Measurements from ENCODE around the gene FOLH1. TPM values are rescaled to one million over a fixed set of nuclear protein-coding genes. Genes with fewer than 3 reads are reported as not detected.
"Not testable (repeated sequence)": the region's sequence is repeated elsewhere in the genome, so short reads cannot be mapped to it uniquely, and the experiment has no call there.

FOLH1 gene
- total and polyA plus RNA-seq, 2 donors from 2014 or later, result 1.3 to 12.3 TPM

GRCh38 chr11:49190287-49190686, 18.1 kb downstream of the FOLH1 start:
- H3K4me1 ChIP-seq (ENCODE audit: control insufficient read depth in 2 of 3, insufficient read depth in 2 of 3, low read depth in 1 of 3, low read length in 3 of 3); H3K36me3 ChIP-seq (ENCODE audit: control insufficient read depth in 2 of 3, insufficient read depth in 3 of 3, low read length in 3 of 3); H3K27ac ChIP-seq (ENCODE audit: low read depth in 2 of 2, low read length in 2 of 2); DNase-seq; H3K9ac ChIP-seq (ENCODE audit: low read length in 3 of 3); intact Hi-C loops (cut with DNase I); H3K4me3 ChIP-seq (ENCODE audit: low read length in 3 of 3); FAIRE-seq; H3K27me3 ChIP-seq (ENCODE audit: control insufficient read depth, insufficient read depth, low read length); H3K9me3 ChIP-seq (ENCODE audit: control insufficient read depth in 2 of 3, insufficient read depth in 1 of 3, low read length in 3 of 3): not testable (repeated sequence)

DNA sequence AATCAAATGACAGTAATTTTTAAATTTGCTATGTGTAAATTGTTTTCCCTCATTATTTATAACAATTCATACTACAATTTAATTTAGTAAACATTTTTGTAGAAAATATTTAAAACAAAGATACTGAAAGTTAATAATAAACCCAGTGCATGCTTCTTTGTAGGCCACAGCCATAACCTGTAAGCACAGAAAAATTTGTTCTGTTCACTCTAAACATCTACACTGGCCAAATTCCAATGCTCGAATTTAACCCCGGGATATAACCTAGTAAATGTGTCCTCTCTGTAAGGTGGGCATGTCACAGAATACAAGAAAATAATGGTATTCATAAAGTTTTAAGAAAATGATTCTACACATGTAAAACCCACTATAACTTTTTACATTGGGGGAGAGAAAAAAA, 22.2 kb downstream of the FOLH1 start:
- H3K27me3 ChIP-seq (ENCODE audit: control insufficient read depth, insufficient read depth, low read length); H3K36me3 ChIP-seq (ENCODE audit: control insufficient read depth in 2 of 3, insufficient read depth in 3 of 3, low read length in 3 of 3); H3K27ac ChIP-seq (ENCODE audit: low read depth in 2 of 2, low read length in 2 of 2); H3K4me1 ChIP-seq (ENCODE audit: control insufficient read depth in 2 of 3, insufficient read depth in 2 of 3, low read depth in 1 of 3, low read length in 3 of 3); H3K9ac ChIP-seq (ENCODE audit: low read length in 3 of 3); DNase-seq; H3K9me3 ChIP-seq (ENCODE audit: control insufficient read depth in 2 of 3, insufficient read depth in 1 of 3, low read length in 3 of 3); intact Hi-C loops (cut with DNase I); H3K4me3 ChIP-seq (ENCODE audit: low read length in 3 of 3): not testable (repeated sequence)
- peak; percentile 97 for FAIRE-seq

DNA sequence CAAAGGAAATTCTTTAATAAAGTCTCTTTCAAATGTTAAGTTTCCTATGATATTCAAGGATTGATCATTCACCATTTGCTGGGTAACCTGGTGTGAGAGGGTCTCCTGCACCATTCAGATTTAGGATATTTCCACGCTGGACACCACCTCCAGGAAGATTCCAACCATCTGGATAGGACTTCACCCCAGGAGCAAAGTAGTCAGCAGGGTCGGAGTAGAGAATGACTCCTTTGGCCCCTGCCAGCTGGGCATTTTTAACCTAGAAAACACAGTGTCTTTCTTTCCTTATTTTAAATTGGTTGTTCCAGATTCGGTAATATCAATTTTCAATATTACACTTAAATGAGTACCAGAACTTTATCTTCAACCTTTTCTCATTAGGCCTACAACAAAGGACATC, 22.8 kb downstream of the FOLH1 start:
- H3K4me1 ChIP-seq (ENCODE audit: control insufficient read depth in 2 of 3, insufficient read depth in 2 of 3, low read depth in 1 of 3, low read length in 3 of 3); H3K9ac ChIP-seq (ENCODE audit: low read length in 3 of 3); DNase-seq; intact Hi-C loops (cut with DNase I); FAIRE-seq; H3K4me3 ChIP-seq (ENCODE audit: low read length in 3 of 3); H3K36me3 ChIP-seq (ENCODE audit: control insufficient read depth in 2 of 3, insufficient read depth in 3 of 3, low read length in 3 of 3); H3K27me3 ChIP-seq (ENCODE audit: control insufficient read depth, insufficient read depth, low read length); H3K9me3 ChIP-seq (ENCODE audit: control insufficient read depth in 2 of 3, insufficient read depth in 1 of 3, low read length in 3 of 3): not testable (repeated sequence)
- H3K27ac ChIP-seq (ENCODE audit: low read depth in 2 of 2, low read length in 2 of 2), result peak overlapping the region; percentile 33 to 75

DNA sequence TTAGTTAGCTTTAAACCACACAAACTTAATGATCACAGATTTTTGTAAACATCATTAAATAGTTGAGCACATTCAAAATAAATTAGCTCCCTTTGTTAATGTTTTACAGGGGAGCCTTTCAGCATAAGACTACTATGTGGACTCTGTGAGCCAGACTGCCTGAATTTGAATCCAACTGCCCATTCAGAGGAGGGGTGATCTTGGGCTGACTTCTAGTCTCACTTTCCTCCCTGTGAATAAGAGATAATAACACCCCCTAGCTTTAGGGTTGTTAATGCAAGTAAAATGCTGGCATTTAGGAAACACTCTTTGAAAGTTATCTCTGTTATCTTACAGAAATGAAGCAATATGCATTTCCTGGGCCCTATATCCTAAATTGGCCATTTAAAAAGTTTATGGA, 23.6 kb downstream of the FOLH1 start:
- H3K9me3 ChIP-seq (ENCODE audit: control insufficient read depth in 2 of 3, insufficient read depth in 1 of 3, low read length in 3 of 3); H3K4me3 ChIP-seq (ENCODE audit: low read length in 3 of 3); H3K4me1 ChIP-seq (ENCODE audit: control insufficient read depth in 2 of 3, insufficient read depth in 2 of 3, low read depth in 1 of 3, low read length in 3 of 3); H3K27me3 ChIP-seq (ENCODE audit: control insufficient read depth, insufficient read depth, low read length); intact Hi-C loops (cut with DNase I); H3K36me3 ChIP-seq (ENCODE audit: control insufficient read depth in 2 of 3, insufficient read depth in 3 of 3, low read length in 3 of 3); H3K9ac ChIP-seq (ENCODE audit: low read length in 3 of 3): not testable (repeated sequence)
- peak overlapping the region in 1 of 2 donors; percentile 33 for H3K27ac ChIP-seq (ENCODE audit: low read depth in 2 of 2, low read length in 2 of 2)
- peak; percentile 6 for TF ChIP-seq CTCF (IDR thresholded peaks at IDR 0.05; ENCODE audit: borderline replicate concordance, extremely low read depth, insufficient read depth)
- FAIRE-seq (peak; percentile 96), DNase-seq (peak in 1 of 5 donors; percentile 37)

DNA sequence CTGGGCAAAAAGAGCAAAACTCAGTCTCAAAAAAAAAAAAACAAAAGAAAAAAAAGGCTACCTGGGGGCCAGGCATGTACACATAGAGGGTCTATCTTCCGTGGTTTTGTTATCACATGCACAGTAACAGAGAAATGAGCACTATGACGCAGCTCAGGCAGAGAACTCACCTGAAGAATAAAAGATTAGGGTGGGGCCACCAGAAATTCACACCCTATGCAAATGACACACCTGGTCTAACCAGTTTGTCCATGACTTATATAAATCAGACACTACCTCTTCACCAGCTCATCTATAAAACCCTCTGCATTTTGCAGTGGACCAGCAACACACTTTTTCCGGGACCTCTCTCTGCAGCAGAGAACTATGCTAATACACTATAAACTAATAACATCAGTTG, 30.5 kb downstream of the FOLH1 start:
- H3K4me3 ChIP-seq (ENCODE audit: low read length in 3 of 3); DNase-seq; H3K27me3 ChIP-seq (ENCODE audit: control insufficient read depth, insufficient read depth, low read length); intact Hi-C loops (cut with DNase I); H3K36me3 ChIP-seq (ENCODE audit: control insufficient read depth in 2 of 3, insufficient read depth in 3 of 3, low read length in 3 of 3); H3K4me1 ChIP-seq (ENCODE audit: control insufficient read depth in 2 of 3, insufficient read depth in 2 of 3, low read depth in 1 of 3, low read length in 3 of 3); FAIRE-seq; H3K27ac ChIP-seq (ENCODE audit: low read depth in 2 of 2, low read length in 2 of 2); H3K9ac ChIP-seq (ENCODE audit: low read length in 3 of 3); H3K9me3 ChIP-seq (ENCODE audit: control insufficient read depth in 2 of 3, insufficient read depth in 1 of 3, low read length in 3 of 3): not testable (repeated sequence)

DNA sequence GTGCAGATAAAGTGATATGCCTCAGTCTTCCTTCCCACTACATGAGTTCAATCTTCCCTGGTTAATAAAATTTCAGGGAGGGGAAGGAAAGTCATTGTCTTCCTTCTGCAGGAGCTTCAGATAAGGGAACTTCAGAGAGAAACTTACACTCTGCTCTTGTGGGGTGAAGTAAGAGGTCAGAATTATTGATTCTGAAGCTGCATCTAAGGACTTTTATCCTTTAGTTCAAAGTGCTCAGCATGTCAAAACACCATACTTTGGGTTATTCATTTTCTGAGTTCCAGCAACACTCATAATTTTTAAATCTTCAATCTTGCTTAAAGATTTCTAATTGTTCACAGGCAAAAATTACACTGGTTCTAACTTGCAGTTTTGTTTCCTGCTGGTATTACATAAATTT, 33.0 kb downstream of the FOLH1 start:
- FAIRE-seq, result not testable (repeated sequence)

DNA sequence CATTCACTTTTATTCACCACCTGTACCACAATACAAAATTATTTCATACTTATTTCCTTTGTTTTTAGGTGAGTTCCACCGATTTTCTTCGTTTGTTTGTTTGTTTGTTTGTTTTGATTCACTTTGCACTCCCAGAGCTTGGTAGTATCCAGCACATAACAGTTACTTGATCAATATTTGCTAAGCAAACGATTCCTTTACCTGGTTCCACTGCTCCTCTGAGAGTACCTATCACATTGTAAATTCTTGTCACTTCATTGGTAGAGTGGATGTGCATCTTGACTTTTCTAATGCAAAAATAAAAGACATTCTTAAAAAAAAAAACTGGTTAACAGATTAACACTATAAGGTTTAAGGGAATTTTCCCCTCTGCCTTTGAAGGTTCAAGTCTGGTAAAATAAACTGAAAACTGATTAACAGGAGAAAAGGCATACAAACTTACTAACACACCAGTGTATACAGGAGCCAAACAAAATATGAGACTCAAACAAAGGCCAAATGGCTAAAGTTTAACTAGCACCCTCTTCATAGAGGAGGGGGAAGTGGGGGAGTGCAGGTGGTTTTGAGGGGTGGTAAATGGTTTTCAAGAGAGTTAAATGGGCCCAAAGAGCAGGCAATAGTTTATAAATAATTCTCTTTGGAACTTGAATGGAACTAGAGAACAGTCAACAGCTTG, 33.6 kb downstream of the FOLH1 start:
- FAIRE-seq; H3K9ac ChIP-seq (ENCODE audit: low read length in 3 of 3); H3K36me3 ChIP-seq (ENCODE audit: control insufficient read depth in 2 of 3, insufficient read depth in 3 of 3, low read length in 3 of 3); H3K4me3 ChIP-seq (ENCODE audit: low read length in 3 of 3); H3K9me3 ChIP-seq (ENCODE audit: control insufficient read depth in 2 of 3, insufficient read depth in 1 of 3, low read length in 3 of 3); intact Hi-C loops (cut with DNase I); H3K27ac ChIP-seq (ENCODE audit: low read depth in 2 of 2, low read length in 2 of 2); DNase-seq; H3K4me1 ChIP-seq (ENCODE audit: control insufficient read depth in 2 of 3, insufficient read depth in 2 of 3, low read depth in 1 of 3, low read length in 3 of 3); H3K27me3 ChIP-seq (ENCODE audit: control insufficient read depth, insufficient read depth, low read length): not testable (repeated sequence)

More for the DNA sequence above, 33.0 kb downstream of the FOLH1 start:
- H3K9me3 ChIP-seq (ENCODE audit: control insufficient read depth in 2 of 3, insufficient read depth in 1 of 3, low read length in 3 of 3); intact Hi-C loops (cut with DNase I); H3K27ac ChIP-seq (ENCODE audit: low read depth in 2 of 2, low read length in 2 of 2); H3K27me3 ChIP-seq (ENCODE audit: control insufficient read depth, insufficient read depth, low read length); H3K9ac ChIP-seq (ENCODE audit: low read length in 3 of 3); H3K4me3 ChIP-seq (ENCODE audit: low read length in 3 of 3); H3K4me1 ChIP-seq (ENCODE audit: control insufficient read depth in 2 of 3, insufficient read depth in 2 of 3, low read depth in 1 of 3, low read length in 3 of 3); H3K36me3 ChIP-seq (ENCODE audit: control insufficient read depth in 2 of 3, insufficient read depth in 3 of 3, low read length in 3 of 3); DNase-seq: not testable (repeated sequence)

GRCh38 chr11:49171613-49172012, 36.8 kb downstream of the FOLH1 start:
- H3K4me1 ChIP-seq (ENCODE audit: control insufficient read depth in 2 of 3, insufficient read depth in 2 of 3, low read depth in 1 of 3, low read length in 3 of 3); H3K36me3 ChIP-seq (ENCODE audit: control insufficient read depth in 2 of 3, insufficient read depth in 3 of 3, low read length in 3 of 3); intact Hi-C loops (cut with DNase I); H3K9ac ChIP-seq (ENCODE audit: low read length in 3 of 3); FAIRE-seq; H3K9me3 ChIP-seq (ENCODE audit: control insufficient read depth in 2 of 3, insufficient read depth in 1 of 3, low read length in 3 of 3); H3K27me3 ChIP-seq (ENCODE audit: control insufficient read depth, insufficient read depth, low read length); H3K27ac ChIP-seq (ENCODE audit: low read depth in 2 of 2, low read length in 2 of 2); H3K4me3 ChIP-seq (ENCODE audit: low read length in 3 of 3): not testable (repeated sequence)
- DNase-seq, result peak in 3 of 5 donors; percentile 24 to 61 (median 43)
